SHP77 treated with DMSO at 0.1 percent for 48 hours (cell line): ENCODE data around the gene EPS8L2.

Experiments
- DNase-seq: peaks from one replicate; lab custom pipeline; 2025; lab: John Stamatoyannopoulos, UW

EPS8L2 gene

GRCh38 chr11:705646-706438 is at the start of gene EPS8L2:
Gene EPS8L2, plus strand, starts transcription at chr11:706231. Its CDS starts 3,177 bp downstream, at chr11:709408.
- DNase-seq: no peak

- no peak for DNase-seq
These were observed 49.6 kb upstream of the EPS8L2 start for GRCh38 chr11:656426-656825.

DNA sequence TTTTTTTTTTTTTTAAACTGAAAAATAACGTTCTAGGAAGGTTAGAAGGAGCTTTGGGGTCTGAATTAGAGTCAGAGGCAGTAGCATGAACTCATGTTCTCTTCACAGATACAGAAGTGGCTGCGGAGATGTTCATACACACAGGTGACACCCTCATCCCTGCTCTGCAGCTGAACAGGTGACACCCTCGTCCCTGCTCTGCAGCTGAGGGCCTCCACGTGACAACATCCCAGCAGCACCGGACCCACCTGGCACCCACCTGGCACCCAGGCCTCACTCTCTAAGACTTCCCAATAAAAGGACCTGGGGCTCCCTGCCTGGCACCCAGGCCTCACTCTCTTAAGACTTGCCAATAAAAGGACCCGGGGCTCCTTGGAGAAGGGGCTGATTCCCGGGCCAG is 49.2 kb upstream of the EPS8L2 start:
- no peak for DNase-seq

DNA sequence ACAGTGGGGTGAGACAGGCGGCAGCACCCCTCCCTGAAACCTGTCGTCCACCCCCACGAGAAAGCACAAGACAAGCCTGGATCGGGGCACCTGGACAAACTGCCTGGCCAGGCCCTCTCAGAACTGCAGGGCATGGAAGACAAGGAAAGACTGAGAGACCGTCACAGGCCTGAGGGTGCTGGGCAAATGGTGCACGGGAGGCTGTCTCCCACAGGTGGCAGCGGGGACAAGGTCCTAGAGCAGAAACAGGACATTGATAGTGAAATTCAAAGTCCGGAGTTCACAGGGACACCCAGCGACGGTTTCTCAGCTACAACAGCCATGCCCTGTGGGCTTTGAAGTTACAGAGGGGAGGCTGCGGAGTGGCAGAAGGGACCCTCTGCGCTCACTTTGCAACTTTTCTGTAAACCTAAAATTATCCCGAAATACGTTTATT is 48.3 kb upstream of the EPS8L2 start:
- DNase-seq: no peak

GRCh38 chr11:659532-660085 is 46.4 kb upstream of the EPS8L2 start:
- DNase-seq: no peak

GRCh38 chr11:660281-660680 is 45.8 kb upstream of the EPS8L2 start:
- DNase-seq: no peak

DNA sequence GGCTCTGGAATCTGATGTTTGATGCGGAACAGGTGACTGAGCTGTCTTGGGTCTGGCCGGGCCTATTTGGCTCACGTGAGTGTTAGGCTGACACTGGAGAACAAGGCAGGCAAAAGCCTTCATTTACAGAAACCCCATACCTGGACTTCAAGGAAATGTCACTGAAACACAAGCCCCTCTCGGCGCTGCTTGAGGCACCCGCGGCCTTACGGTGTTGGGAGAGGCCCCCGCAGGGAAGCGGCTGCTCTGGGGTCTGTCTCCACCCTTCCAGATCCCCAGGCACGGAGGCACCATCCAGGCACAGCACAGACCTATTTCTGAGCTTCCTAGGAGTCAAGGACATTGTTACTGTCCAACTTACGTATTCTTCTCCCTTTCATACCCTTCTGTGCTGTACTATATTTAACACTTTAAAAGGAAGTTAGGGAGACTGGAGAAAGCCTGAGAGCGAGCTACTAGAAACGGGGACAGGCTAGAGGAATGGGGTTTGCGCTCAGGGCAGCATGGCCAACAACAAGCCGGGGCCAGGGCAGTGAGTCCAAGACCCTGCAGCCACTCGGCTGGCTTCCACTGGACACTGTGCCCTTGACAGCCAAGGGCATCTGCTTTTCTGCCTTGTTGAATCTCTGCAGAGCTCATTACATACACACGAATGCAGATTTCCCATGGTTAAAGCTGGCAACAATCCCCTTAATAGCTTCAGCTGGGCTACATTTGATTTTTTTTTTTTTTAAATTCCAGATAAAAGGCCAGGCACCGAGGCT is 45.2 kb upstream of the EPS8L2 start:
- DNase-seq: no peak

GRCh38 chr11:662689-663274 is 43.2 kb upstream of the EPS8L2 start:
- no peak for DNase-seq

- no peak for DNase-seq
These were observed 40.8 kb upstream of the EPS8L2 start for GRCh38 chr11:665062-665703.

DNA sequence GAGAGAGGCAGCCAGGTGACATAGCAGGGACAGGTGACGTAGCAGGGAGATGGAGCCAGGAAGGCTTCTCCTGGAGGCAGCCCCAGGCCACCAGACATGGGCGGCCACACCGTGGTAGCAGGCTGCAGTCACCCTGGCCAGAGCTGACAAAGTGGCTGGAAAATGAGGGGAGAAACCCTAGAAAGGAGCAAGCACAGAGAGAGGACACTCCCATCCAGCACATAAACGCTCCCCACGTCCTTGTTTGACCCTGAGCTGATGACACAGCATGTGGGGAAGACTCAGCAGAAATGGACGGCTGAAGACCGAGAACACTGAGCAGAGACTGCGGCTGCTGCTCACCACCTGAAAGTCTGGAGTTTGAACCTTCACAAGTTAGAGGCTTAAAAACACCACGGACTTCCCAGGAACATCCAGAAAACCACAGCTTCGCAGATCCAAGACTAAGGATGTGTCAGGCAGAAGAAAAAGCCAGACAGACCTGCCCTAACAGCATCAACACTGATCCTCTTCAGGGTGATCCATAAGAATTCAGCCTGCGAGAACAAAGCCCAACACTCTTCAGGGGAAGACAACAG is 40.2 kb upstream of the EPS8L2 start:
- DNase-seq: no peak

- DNase-seq: no peak
These were observed 32.2 kb upstream of the EPS8L2 start for GRCh38 chr11:673866-674265.

DNA sequence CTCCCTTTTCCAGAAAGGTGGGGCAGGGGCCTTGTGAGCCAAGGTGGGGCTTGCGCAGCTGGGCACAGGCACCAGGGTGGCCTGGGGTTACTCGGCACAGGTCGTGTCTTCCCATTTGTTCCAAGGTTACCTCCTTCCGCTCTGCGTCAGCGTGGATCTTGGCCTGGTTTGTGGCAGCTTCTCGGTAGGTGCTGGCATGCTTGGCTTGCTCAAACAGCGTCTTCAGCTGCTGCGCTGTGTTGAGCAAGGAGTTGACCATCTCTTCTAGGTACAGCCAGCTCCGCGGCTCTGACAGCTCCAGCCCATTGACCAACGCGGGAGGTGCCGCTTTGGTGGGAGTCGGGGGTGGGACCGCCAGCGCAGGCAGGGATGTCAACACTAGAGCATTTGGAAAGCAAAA is 31.6 kb upstream of the EPS8L2 start:
- DNase-seq: no peak

DNA sequence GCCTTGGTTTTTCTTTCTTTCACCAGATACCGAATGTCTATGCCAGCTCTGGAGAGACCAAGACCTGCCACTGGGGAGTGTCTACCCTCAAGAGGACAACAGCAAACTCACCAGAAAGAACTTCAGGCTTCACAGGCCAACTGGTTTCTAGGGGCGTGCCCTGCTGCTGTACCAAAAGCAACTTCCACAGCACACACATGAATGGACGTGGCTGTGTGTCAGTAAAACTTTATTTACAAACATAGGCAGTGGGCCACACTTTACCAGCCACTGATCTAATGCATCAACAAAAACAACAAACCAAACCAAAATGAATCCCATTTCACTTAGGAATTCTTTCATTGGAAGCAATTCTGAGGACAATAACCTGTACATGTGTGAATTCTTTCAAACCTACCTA is 27.7 kb upstream of the EPS8L2 start:
- no peak for DNase-seq

DNA sequence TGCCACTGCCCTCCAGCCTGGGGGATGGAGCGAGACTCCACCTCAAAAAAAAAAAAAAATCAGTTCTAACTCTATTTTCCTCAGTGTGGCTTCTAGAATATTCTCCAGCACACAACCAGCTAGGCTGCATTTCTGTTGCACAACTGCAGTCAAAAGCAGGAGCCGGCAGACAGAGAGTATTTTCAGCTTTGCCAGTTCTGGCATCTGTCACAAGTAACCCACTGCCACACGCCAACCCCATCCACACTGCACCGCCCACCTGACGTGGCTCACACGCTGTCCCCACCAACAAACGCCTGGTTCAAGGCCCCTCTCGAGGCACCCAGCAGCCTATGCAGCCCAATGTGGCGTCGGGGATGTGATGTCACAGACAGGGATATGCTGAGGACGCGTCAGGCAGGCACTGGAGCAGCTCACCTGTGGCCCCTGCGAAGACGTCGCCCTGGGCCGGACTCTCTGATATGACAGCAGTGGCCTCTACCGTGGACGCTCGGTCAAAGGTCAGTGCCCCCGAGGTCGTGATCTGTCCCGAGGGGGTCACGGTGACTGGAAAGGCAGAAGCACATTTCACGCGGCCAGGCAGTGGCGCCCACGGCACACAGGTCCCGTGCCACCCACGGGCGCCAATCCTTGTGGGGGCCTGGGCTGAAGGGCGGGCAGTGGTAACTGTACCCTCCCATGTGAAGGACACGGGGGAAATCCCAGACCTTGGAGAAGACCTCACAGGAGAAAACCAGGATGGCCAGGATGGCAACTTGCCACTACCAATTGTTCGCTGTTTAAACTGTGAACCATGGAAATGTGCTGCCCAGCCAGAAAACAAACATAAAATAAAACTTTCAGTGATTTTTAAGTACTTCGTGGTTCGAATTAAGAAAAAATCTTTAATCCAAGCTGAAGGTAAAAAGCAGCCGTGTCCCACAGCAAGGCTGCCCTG is 26.5 kb upstream of the EPS8L2 start:
- DNase-seq: no peak

- no peak for DNase-seq
These were observed 25.6 kb upstream of the EPS8L2 start for GRCh38 chr11:680476-680875.

GRCh38 chr11:680970-681369 is 25.1 kb upstream of the EPS8L2 start:
- DNase-seq: no peak

GRCh38 chr11:686451-687243 is 19.4 kb upstream of the EPS8L2 start:
- no peak for DNase-seq

DNA sequence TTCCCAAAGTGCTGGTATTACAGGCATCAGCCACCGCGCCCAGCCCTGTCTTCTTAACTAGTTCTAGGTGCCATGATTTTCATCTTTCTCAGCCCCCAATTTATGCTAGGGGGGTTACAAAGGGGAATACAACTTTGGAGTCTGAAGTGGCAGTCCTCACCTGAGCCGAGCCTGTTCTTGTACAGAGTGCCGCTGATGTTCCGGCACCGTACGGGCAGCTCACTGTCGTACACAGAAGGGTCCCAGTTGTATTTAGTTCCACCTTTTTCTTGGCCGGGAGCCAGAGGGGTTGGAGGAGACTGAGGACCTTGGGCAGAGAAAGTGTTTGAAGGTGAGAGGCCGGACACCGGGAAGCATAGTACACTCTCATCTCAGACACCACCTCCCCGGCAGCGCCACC is 18.3 kb upstream of the EPS8L2 start:
- DNase-seq: no peak

DNA sequence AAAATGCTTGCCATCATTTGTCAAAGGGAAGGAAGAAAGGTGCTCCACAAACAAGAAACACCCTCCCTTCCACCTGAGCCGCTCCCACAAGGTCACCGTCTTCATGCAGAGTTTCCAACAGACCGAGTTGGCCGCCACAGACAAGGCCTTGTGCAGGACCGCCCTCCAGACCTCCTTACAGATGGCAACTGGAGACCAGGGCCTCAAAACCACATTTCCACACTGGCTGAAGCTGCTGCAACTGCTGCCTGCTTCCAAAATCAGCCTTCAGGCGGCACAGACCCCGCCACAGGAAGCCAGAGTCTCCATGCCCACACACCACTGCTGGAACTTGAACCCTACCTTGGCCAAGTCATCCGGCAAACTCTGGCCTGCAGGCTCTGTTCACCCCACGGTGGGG is 17.4 kb upstream of the EPS8L2 start:
- DNase-seq: no peak

DNA sequence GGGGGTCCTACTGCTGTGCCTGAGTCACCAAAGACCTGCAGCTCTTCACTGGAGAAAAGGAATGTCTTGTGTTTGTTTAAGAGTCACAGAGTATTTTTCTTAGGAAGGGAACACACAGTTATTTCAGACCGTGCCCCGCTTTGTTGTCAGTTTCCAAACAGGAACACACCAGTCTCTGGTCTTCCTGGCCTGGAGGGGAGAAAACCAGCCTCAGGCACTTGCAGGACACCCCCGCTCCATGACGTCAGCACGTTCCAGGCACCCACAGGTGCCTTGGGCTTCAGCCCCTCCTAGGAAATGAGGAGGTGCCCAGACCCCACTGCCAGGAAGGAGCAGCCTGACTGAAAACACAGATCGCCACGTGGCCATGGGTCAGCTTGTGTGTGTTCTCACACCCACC is 16.4 kb upstream of the EPS8L2 start:
- DNase-seq: no peak
